IPS-18c (cell line): ENCODE measurements around the gene RBBP9.

Experiments used
- H3K4me3 ChIP-seq: 2 replicates; pipeline ENCODE4 v1.7.0; 2013; ENCODE audit warnings: low read depth, mild to moderate bottlenecking, low read length, moderate library complexity; ENCODE audit not compliant: insufficient read depth
- H3K9me3 ChIP-seq: one replicate; pipeline ENCODE4 v1.6.1; 2013; ENCODE audit warnings: mild to moderate bottlenecking, low read length, moderate library complexity; ENCODE audit not compliant: control insufficient read depth, insufficient read depth

The RBBP9 gene

DNA sequence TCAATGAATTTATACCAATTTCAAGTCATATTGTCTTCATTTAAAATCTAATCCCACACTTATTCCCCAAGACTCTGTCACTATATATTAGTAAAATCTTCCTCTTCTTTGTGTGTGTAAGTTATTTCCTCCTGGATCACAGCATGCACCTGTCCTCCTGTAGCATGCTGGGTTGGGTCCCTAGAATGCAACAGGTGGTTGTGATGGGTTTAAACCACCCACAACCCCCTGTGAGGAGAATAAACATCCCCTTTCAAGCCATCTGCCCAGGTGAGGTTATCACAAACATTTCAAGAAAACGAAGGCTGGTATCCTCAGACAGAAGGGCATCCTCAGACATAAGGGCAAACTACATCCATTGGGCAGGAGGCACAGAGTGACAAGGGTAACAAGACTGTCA lies 56.6 kb downstream of the RBBP9 start:
- no peak overlapping the region for H3K4me3 ChIP-seq
- no peaks in the 10 kb centered on the region for H3K9me3 ChIP-seq

DNA sequence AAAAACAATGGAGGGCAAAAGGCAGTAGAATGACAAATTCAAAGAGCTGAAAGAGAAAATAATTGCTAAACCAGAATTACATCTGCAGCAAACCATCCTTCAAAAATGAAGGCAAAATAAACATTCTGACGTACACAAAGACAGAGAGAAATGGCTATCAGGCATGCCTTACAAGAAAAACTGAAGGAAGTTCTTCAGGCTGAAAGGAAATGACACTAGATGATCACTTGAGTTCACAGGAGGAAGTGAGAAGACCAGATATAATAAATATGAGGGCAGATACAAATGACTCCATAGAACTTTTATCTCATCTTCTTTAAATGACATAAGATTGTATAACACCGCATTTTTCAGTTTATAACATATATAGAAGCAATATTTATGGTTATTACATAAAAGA lies 60.2 kb downstream of the RBBP9 start:
- no peak overlapping the region for H3K4me3 ChIP-seq
- H3K9me3 ChIP-seq = no peaks in the 10 kb centered on the region
